Activated gamma-delta T cell treated with anti-CD3 and anti-CD28 coated beads, Interleukin-2, amount 50 U/mL, for 16 hours (primary cell): ENCODE measurements around the gene MADCAM1.

Experiments
- DNase-seq: peaks from one replicate; pipeline ENCODE4 v3.0.0-alpha.2; 2020; ENCODE audit warnings: low read depth

The MADCAM1 gene

GRCh38 chr19:488505-489417, 7.5 kb upstream of the MADCAM1 start:
- DNase-seq: peak; percentile 87

- DNase-seq: no peak
These were observed 6.7 kb upstream of the MADCAM1 start for GRCh38 chr19:489418-490196.

- no peak for DNase-seq
These were observed 5.0 kb upstream of the MADCAM1 start for GRCh38 chr19:491146-491741.

GRCh38 chr19:492091-492531, 4.2 kb upstream of the MADCAM1 start:
- no peak for DNase-seq

GRCh38 chr19:493391-494170, 2.7 kb upstream of the MADCAM1 start:
- no peak for DNase-seq

GRCh38 chr19:494171-495080, 1.9 kb upstream of the MADCAM1 start:
- no peak for DNase-seq

- DNase-seq: no peak
These were observed 1.2 kb upstream of the MADCAM1 start for GRCh38 chr19:495081-495401.

- DNase-seq: no peak
These were observed 729 bp upstream of the MADCAM1 start for GRCh38 chr19:495402-496111.

- no peak for DNase-seq
These were observed 700 bp downstream of the MADCAM1 start for GRCh38 chr19:496986-497385.

- DNase-seq: no peak
These were observed 1.2 kb downstream of the MADCAM1 start for GRCh38 chr19:497491-497868.

- DNase-seq: no peak
These were observed 1.7 kb downstream of the MADCAM1 start for GRCh38 chr19:497869-498510.

- DNase-seq: no peak
These were observed 2.2 kb downstream of the MADCAM1 start for GRCh38 chr19:498511-498891.

- DNase-seq: no peak
These were observed 2.8 kb downstream of the MADCAM1 start for GRCh38 chr19:498977-499623.

GRCh38 chr19:501646-502045, 5.4 kb downstream of the MADCAM1 start:
- DNase-seq: no peak

GRCh38 chr19:504616-505015, 8.3 kb downstream of the MADCAM1 start:
- no peak for DNase-seq

- peak; percentile 91 for DNase-seq
These were observed 10.4 kb downstream of the MADCAM1 start for GRCh38 chr19:506404-507285.

GRCh38 chr19:507286-508203, 11.3 kb downstream of the MADCAM1 start, which contains the start of gene TPGS1:
TSS of gene TPGS1 (plus strand) at chr19:507497. CDS start at chr19:507507, 10 bp downstream.
- DNase-seq: peak; percentile 56
